GM21528 (cell line): Measurements from ENCODE around the gene HBZ.
"Not testable (repeated sequence)": the region's sequence is repeated elsewhere in the genome, so short reads cannot be mapped to it uniquely, and the experiment has no call there.

Experiments used
- ATAC-seq: cut with Tn5 transposase; IDR thresholded peaks from one replicate; pipeline ENCODE4 v1.9.1; 2021; ENCODE audit warnings: mild to moderate bottlenecking, moderate library complexity; ENCODE audit not compliant: unreplicated experiment, low FRiP score

HBZ gene

DNA sequence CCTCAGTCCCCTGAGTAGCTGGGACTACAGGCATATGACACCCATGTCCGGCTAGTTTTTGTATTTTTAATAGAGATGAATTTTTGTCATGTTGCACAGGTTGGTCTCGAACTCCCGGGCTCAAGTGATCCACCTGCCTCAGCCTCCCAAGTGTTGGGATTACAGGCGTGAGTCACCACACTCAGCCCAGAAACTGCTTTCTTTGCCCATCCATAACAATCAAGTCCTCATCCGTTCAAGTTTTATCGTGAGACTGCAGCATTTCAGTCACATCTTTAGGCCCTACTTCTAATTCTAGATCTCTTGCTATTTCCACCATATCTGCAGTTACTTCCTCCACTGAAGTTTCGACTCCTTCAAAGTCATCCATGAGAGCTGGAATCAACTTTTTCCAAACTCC, 20.3 kb upstream of the HBZ start:
- ATAC-seq, result no peak

DNA sequence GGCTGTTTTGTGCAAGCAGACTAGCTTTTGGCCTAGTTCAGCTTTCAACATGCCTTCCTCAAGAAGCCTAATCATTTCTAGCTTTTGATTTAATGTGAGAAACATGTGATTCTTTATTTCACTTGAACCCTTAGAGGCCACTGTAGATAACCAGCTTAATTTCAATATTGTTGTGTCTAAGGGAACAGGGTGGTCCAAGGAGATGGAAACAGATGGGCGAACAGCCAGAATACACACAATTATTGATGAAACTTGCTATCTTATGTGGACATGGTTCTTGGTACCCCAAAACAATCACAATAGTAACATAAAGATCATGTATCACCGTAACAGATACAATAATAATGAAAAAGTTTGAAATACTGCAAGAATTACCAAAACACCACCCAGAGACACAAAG, 18.7 kb upstream of the HBZ start:
- ATAC-seq, result no peak

- ATAC-seq, result no peak
Measured at GRCh38 chr16:138049-138417, 14.4 kb upstream of the HBZ start.

- ATAC-seq, result no peak
Measured at GRCh38 chr16:140175-140857, 12.1 kb upstream of the HBZ start.

GRCh38 chr16:142405-142967, 10.0 kb upstream of the HBZ start:
- ATAC-seq, result no peak

DNA sequence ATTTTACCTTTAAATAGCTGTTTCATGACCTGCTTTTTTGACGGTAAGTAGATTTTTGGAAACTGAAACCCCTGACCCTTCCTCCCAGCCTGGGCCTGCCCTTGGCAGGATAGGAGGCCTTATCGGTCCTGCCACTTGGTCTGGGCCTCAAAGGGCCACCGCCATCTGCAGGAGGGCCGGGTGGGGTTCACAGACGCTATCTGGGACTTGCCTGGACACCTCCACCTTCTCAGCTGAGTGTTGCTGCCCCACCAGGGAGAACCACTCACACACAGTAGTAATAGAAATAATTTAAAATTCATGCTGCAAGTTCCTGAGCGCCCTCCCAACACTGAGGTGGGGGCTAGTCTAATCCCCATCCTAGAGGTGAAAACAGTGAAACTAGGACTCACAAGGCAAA, 9.4 kb upstream of the HBZ start:
- no peak for ATAC-seq

GRCh38 chr16:143456-143855, 9.0 kb upstream of the HBZ start:
- no peak for ATAC-seq

DNA sequence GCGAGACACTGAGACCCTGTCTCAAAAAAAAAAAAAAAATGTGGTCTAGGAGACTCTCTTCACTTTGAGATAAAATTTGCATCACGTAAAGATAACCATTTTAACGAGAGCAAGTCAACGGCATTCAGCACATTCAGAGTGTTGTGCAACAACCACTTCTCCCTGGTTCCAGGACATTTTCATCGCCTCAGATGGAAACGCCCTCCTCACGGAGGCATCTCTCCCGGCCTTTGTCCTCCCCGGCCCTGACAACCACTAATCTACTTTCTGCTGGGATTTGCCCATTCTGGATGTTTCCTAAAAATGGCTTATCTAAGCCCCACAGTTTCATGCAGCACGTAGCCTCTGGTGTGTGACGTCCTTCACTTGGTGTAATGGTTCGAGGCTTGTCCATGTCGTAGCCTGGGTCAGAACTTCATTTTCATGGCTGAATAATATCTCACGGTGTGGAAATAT, 7.6 kb upstream of the HBZ start:
- ATAC-seq, result no peak

GRCh38 chr16:146646-147045, 5.8 kb upstream of the HBZ start:
- no peak for ATAC-seq

- ATAC-seq, result no peak
Measured at GRCh38 chr16:149024-149660, 3.3 kb upstream of the HBZ start.

DNA sequence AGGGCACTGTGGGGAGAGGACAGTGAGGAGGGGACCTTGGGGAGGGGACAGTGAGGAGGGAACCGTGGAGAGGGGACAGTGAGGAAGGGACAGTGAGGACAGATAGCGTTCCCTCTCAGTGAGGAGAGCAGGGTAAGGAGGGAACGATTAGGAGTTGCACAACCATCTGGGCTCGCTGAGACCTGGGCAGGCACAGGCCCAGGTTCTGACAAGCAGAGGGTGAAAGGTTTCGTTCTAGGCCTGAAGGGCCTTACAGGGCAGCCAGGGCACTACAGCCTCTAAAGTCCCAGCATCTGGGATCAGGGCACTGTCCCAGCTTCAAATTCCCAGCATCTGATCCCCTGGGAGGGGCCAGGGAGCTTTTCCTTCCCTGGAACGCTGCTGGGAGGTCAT, 681 bp downstream of the HBZ start:
- not testable (repeated sequence) for ATAC-seq

GRCh38 chr16:153550-154216, 1.2 kb downstream of the HBZ start:
- not testable (repeated sequence) for ATAC-seq

DNA sequence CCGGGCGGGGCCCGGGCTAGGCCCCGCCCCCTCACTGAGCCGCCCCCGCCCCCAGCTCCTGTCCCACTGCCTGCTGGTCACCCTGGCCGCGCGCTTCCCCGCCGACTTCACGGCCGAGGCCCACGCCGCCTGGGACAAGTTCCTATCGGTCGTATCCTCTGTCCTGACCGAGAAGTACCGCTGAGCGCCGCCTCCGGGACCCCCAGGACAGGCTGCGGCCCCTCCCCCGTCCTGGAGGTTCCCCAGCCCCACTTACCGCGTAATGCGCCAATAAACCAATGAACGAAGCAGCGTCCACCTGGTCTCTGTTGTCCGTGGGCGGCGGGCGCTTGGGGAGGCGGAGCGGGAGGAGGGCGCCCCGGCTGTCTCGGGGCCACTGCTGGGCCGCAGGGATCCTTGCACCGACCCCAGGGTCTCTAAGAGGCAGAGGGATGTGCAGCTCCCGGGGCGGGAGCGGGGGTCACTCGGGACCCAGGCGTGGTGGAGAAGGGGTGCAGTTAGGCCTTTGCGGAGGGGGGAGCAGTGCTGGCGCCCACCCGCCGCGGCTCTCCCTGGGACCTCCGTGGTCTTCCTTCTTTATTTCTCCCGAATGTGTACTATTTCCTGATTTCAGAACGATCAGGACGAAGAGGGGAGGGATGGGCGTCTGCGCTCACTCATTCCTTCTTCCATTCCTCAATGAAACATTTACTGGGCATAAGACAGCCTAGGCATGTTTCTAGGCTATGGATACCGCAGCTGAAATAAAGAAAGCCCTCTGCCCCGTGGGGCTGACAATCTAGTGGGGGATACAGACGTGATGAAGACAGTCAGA, 2.0 kb downstream of the HBZ start:
- no peak for ATAC-seq

- ATAC-seq, result no peak
Measured at GRCh38 chr16:155031-155398, 2.6 kb downstream of the HBZ start.

DNA sequence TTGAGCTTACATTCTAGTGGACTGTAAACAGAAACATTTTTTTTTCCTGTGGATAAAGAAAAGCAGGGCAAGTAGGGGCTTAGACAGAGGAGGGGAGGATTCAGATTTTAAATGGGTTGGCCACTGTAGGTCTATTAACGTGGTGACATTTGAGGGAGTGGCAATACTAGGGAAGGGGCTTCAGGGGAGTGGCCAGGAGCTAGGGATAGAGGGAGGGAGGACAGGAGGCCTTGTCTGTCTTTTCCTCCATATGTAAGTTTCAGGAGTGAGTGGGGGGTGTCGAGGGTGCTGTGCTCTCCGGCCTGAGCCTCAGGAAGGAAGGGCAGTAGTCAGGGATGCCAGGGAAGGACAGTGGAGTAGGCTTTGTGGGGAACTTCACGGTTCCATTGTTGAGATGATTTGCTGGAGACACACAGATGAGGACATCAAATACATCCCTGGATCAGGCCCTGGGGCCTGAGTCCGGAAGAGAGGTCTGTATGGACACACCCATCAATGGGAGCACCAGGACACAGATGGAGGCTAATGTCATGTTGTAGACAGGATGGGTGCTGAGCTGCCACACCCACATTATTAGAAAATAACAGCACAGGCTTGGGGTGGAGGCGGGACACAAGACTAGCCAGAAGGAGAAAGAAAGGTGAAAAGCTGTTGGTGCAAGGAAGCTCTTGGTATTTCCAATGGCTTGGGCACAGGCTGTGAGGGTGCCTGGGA, 6.8 kb downstream of the HBZ start:
- ATAC-seq, result no peak

- not testable (repeated sequence) for ATAC-seq
Measured at GRCh38 chr16:160242-160641, 7.8 kb downstream of the HBZ start.

DNA sequence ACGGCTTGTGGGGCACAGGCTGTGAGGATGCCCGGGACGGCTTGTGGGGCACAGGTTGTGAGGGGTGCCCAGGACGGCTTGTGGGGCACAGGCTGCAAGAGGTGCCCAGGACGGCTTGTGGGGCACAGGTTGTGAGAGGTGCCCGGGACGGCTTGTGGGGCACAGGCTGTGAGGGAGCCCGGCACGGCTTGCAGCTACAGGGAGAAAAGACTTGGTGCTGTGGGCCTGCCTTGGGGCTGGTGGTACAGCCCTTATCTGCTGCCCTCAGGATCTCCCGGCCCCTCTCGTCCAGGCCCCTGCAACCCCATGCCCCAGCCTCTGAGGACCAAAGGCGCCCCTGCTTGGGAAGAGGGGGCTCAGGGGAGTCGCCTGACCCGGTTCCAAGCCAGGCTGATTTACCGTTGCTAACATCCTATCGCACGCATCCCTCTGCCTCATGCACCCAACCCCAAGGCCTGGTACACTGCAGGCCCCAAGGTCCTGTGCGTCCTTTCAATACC, 8.3 kb downstream of the HBZ start:
- ATAC-seq, result no peak

DNA sequence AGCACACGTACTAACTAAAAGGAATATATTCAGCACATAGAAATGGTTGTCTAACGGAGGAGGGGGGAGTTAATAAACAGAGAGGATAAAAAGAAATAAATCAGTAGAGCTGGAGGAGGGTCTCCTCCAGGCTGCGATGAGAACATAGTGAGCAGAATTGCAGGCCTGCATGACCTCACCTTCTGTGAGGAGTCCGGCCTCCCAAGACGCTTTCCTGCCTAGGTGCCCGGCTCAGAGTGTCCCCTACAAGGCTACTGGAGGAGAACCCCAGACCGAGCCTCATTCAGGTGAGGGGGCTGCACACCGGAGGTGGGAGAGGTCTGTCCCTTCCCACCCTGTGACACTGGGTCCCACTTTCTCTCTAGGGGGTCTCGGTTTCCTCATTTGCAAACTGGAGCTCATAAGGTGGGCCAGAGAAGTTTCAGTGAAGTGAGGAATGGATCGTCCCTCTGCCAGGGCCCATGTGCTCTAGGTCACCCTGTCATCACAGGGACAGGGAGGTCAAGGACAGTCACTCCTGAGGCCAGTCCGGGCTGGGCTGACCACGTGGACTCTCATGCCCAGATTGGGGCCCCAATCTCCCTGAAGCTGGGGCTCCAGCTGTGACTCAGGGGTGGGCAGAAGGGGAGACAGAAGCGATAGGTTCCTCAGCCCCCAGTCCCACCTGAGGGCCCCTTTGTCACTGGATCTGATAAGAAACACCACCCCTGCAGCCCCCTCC, 10.0 kb downstream of the HBZ start:
- no peak for ATAC-seq

DNA sequence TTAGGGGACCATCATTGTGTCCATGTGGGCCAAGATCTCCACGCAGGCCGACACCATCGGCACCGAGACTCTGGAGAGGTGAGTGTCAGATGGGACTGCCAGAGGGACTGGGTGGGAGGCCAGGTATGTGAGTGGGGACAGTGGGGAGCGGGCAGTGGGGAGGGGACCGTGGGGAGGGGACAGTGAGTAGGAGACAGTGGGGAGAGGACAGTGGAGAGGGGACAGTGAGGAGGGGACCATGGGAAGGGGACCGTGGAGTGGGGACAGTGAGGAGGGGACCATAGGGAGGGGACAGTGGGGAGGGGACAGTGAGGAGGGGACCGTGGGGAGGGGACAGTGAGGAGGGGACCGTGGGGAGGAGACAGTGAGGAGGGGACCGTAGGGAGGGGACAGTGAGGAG, 10.7 kb downstream of the HBZ start:
- not testable (repeated sequence) for ATAC-seq
